Psoas muscle (tissue), 8 donors: ENCODE measurements around the gene EGF. TPM values are rescaled to one million over a fixed set of nuclear protein-coding genes. Genes with fewer than 3 reads are reported as not detected.
"Not testable (repeated sequence)": the region's sequence is repeated elsewhere in the genome, so short reads cannot be mapped to it uniquely, and the experiment has no call there.

Source experiments
- ATAC-seq, 4 donors: fragments of 200-7000 bp; cut with Tn5 transposase; one replicate each; pipeline ENCODE4 v1.9.1; 2020; ENCODE audit warnings: moderate library complexity in 3 of 4, mild to moderate bottlenecking in 2 of 4
- DNase-seq, 2 donors: peaks; one replicate each; pipeline ENCODE4 v3.0.0-alpha.2; 2020
- H3K27ac ChIP-seq: fragments of 200-600 bp; one replicate; pipeline ENCODE4 v1.8.0; 2022
- H3K27me3 ChIP-seq, 3 donors: fragments of 200-600 bp in 1 of 3; one replicate each; pipeline versions ENCODE4 v1.6.1 to v1.8.0; 2013 to 2022; ENCODE audit warnings: low read length in 2 of 3, mild to moderate bottlenecking in 2 of 3, moderate library complexity in 1 of 3; ENCODE audit not compliant: insufficient read depth in 3 of 3
- H3K36me3 ChIP-seq, 2 donors: fragments of 200-600 bp in 1 of 2; one replicate each; pipeline versions ENCODE4 v1.6.1 to v1.8.0; 2013 to 2022; ENCODE audit warnings: low read depth in 1 of 2, mild to moderate bottlenecking in 1 of 2, moderate library complexity in 1 of 2; ENCODE audit not compliant: insufficient read depth in 1 of 2
- H3K4me1 ChIP-seq: fragments of 200-600 bp; one replicate; pipeline ENCODE4 v1.8.0; 2022
- H3K4me3 ChIP-seq: fragments of 200-600 bp; one replicate; pipeline ENCODE4 v1.8.0; 2022; ENCODE audit warnings: mild to moderate bottlenecking
- H3K9me3 ChIP-seq: fragments of 200-600 bp; one replicate; pipeline ENCODE4 v1.8.0; 2022
- CTCF ChIP-seq: fragments of 200-600 bp; IDR thresholded peaks from one replicate; pipeline ENCODE4 v1.8.0; 2022; ENCODE audit warnings: antibody characterized with exemption
- WGBS, 3 donors: extraction: QIAGEN DNeasy Blood & Tissue Kit; methylation state at CpG; one replicate each; pipeline versions ENCODE4 v1.1.6 to v1.1.7; 2013; 5-methylcytosine and 5-hydroxymethylcytosine counted together
- intact Hi-C, 2 donors: fragments of 100-400 bp; cut with DNase I; formaldehyde crosslinking; loops; one replicate each; pipeline versions ENCODE4 v1.11.0 to v1.14.2; 2022
- polyA plus RNA-seq, 3 donors: library from polyadenylated mRNA; stranded (reverse); fragments of 200-250 nt; gene quantifications; one replicate each; pipeline ENCODE4 v1.2.3, GENCODE V29; 2013
- total RNA-seq, 4 donors: library from RNA; stranded (reverse); fragmentation: NEBNext Ultra II Directional in 2 of 4; extraction: Animal tissue kit (Norgen Biotek cat#: 25700) in 2 of 4; gene quantifications; one replicate each; pipeline versions ENCODE4 v1.2.1 to v1.2.4, GENCODE V29; 2021 to 2023
- donor health status: healthy with polysubstance abuse.
- donor health status: DM: no; HTN: no; CAD: no; lungs with moderate emphysema.
- donor health status: Bipolar disorder and iron deficiency.
- donor health status: healthy.
- donor health status: DM: yes; HTN: yes; CAD: no.
- donor health status: DM: no; HTN: no; CAD: no.
- donor health status: DM: no; HTN: no; CAD: no.
- donor health status: DM: yes; HTN: yes; CAD: no.

Gene EGF
- total and polyA plus RNA-seq, 7 donors = 2.5 to 92.4 (median 37.1) TPM

- no peak for TF ChIP-seq CTCF
- H3K27me3 ChIP-seq = no peaks in the 10 kb centered on the region
- intact Hi-C loops = no loop called here
- H3K4me1 ChIP-seq = no peaks in the 10 kb centered on the region
- DNase-seq (no peak), ATAC-seq (no peak)
- H3K9me3 ChIP-seq = no peaks in the 10 kb centered on the region
- H3K36me3 ChIP-seq = peaks cover 0 to 55% of the 10 kb centered on the region in 2 donors
- H3K27ac ChIP-seq = no peak overlapping the region
- 82 to 93% (median 88%) methylated on average over 2 of the region's 2 CpGs for WGBS, 3 donors
- no peak overlapping the region for H3K4me3 ChIP-seq
Measured at GRCh38 chr4:109944591-109944990, 31.9 kb downstream of the EGF start.

- 63 to 92% (median 72%) methylated on average over 4 of the region's 4 CpGs for WGBS, 3 donors
- no peaks in the 10 kb centered on the region for H3K9me3 ChIP-seq
- H3K27me3 ChIP-seq = no peaks in the 10 kb centered on the region
- TF ChIP-seq CTCF = no peak
- intact Hi-C loops = no loop called here
- H3K4me3 ChIP-seq = no peak overlapping the region
- H3K4me1 ChIP-seq = no peaks in the 10 kb centered on the region
- peak in 1 of 2 donors; percentile 59 for DNase-seq
- ATAC-seq = peak; percentile 71 to 93 (median 86)
- peaks cover 0 to 60% of the 10 kb centered on the region in 2 donors for H3K36me3 ChIP-seq
- H3K27ac ChIP-seq = no peak overlapping the region
Measured at GRCh38 chr4:109945056-109945455, 32.4 kb downstream of the EGF start.

GRCh38 chr4:109946120-109946519 is 33.4 kb downstream of the EGF start:
- H3K27ac ChIP-seq = no peak overlapping the region
- WGBS, 3 donors = 63 to 87% (median 75%) methylated on average over 1 of the region's 1 CpG
- DNase-seq (no peak), ATAC-seq (no peak)
- TF ChIP-seq CTCF = no peak
- H3K36me3 ChIP-seq = peaks cover 0 to 67% of the 10 kb centered on the region in 2 donors
- no peaks in the 10 kb centered on the region for H3K4me1 ChIP-seq
- no peaks in the 10 kb centered on the region for H3K9me3 ChIP-seq
- intact Hi-C loops = no loop called here
- H3K27me3 ChIP-seq = no peaks in the 10 kb centered on the region
- H3K4me3 ChIP-seq = no peak overlapping the region

GRCh38 chr4:109947457-109947856 is 34.8 kb downstream of the EGF start:
- Histone ChIP-seq H3K4me3 (no peak overlapping the region), H3K36me3 (peaks cover 0 to 67% of the 10 kb centered on the region in 2 donors), H3K9me3 (no peaks in the 10 kb centered on the region), H3K27ac (no peak overlapping the region), H3K27me3 (no peaks in the 10 kb centered on the region), H3K4me1 (no peaks in the 10 kb centered on the region)
- intact Hi-C loops = no loop called here
- WGBS, 3 donors = 83 to 95% (median 88%) methylated on average over 1 of the region's 1 CpG
- DNase-seq (no peak), ATAC-seq (peak in 1 of 4 donors; percentile 46)
- no peak for TF ChIP-seq CTCF

- ATAC-seq (no peak), DNase-seq (no peak)
- intact Hi-C loops = no loop called here
- TF ChIP-seq CTCF = no peak
- Histone ChIP-seq H3K27me3 (no peaks in the 10 kb centered on the region), H3K4me3 (no peak overlapping the region), H3K9me3 (no peaks in the 10 kb centered on the region), H3K4me1 (no peaks in the 10 kb centered on the region), H3K27ac (no peak overlapping the region), H3K36me3 (peaks cover 0 to 69% of the 10 kb centered on the region in 2 donors)
- WGBS, 3 donors = 18 to 30% (median 23%) methylated on average over 1 of the region's 1 CpG
Measured at GRCh38 chr4:109947918-109948317, 35.2 kb downstream of the EGF start.

- ATAC-seq, H3K27me3 ChIP-seq, H3K4me1 ChIP-seq, DNase-seq, intact Hi-C loops, H3K9me3 ChIP-seq, H3K27ac ChIP-seq, H3K4me3 ChIP-seq: not testable (repeated sequence)
- H3K36me3 ChIP-seq = peaks cover 0 to 81% of the 10 kb centered on the region in 2 donors
- 89 to 93% (median 93%) methylated on average over 9 of the region's 9 CpGs for WGBS, 3 donors
Measured at GRCh38 chr4:109949099-109949718, 36.5 kb downstream of the EGF start.
